ENCODE results near the gene TTLL5.

Gene TTLL5

GRCh38 chr14:75742867-75743266, 81.8 kb downstream of the TTLL5 start:
- DNase-seq (ENCODE audit: low read depth) = no peak

- no peak for DNase-seq (ENCODE audit: low read depth)
Measured at GRCh38 chr14:75747899-75748298, 86.9 kb downstream of the TTLL5 start.

- no peak for DNase-seq (ENCODE audit: low read depth)
Measured at GRCh38 chr14:75748336-75748735, 87.3 kb downstream of the TTLL5 start.

- peak; percentile 13 for DNase-seq (ENCODE audit: low read depth)
Measured at GRCh38 chr14:75751296-75751695, 90.2 kb downstream of the TTLL5 start.

GRCh38 chr14:75752086-75752485, 91.0 kb downstream of the TTLL5 start:
- no peak for DNase-seq (ENCODE audit: low read depth)

GRCh38 chr14:75752907-75753594, 92.0 kb downstream of the TTLL5 start:
- DNase-seq (ENCODE audit: low read depth) = no peak

- no peak for DNase-seq (ENCODE audit: low read depth)
Measured at GRCh38 chr14:75753696-75754095, 92.7 kb downstream of the TTLL5 start.

- DNase-seq (ENCODE audit: low read depth) = no peak
Measured at GRCh38 chr14:75757644-75758402, 96.8 kb downstream of the TTLL5 start.

- DNase-seq (ENCODE audit: low read depth) = no peak
Measured at GRCh38 chr14:75764020-75764419, 103.0 kb downstream of the TTLL5 start.

- peak; percentile 17 for DNase-seq (ENCODE audit: low read depth)
Measured at GRCh38 chr14:75769047-75769685, 108.1 kb downstream of the TTLL5 start.

GRCh38 chr14:75770635-75771034, 109.6 kb downstream of the TTLL5 start:
- no peak for DNase-seq (ENCODE audit: low read depth)

GRCh38 chr14:75771595-75771994, 110.5 kb downstream of the TTLL5 start:
- no peak for DNase-seq (ENCODE audit: low read depth)

- DNase-seq (ENCODE audit: low read depth) = no peak
Measured at GRCh38 chr14:75773046-75773445, 112.0 kb downstream of the TTLL5 start.

- DNase-seq (ENCODE audit: low read depth) = no peak
Measured at GRCh38 chr14:75781096-75781495, 120.0 kb downstream of the TTLL5 start.

- no peak for DNase-seq (ENCODE audit: low read depth)
Measured at GRCh38 chr14:75783184-75783583, 122.1 kb downstream of the TTLL5 start.

GRCh38 chr14:75783602-75784313, 122.7 kb downstream of the TTLL5 start:
- no peak for DNase-seq (ENCODE audit: low read depth)

- no peak for DNase-seq (ENCODE audit: low read depth)
Measured at GRCh38 chr14:75784314-75784686, 123.3 kb downstream of the TTLL5 start.

- no peak for DNase-seq (ENCODE audit: low read depth)
Measured at GRCh38 chr14:75793806-75794205, 132.8 kb downstream of the TTLL5 start.

GRCh38 chr14:75794615-75795038, 133.6 kb downstream of the TTLL5 start:
- peak; percentile 38 for DNase-seq (ENCODE audit: low read depth)

GRCh38 chr14:75800792-75801191, 139.7 kb downstream of the TTLL5 start:
- no peak for DNase-seq (ENCODE audit: low read depth)

GRCh38 chr14:75802486-75802885, 141.4 kb downstream of the TTLL5 start:
- DNase-seq (ENCODE audit: low read depth) = no peak

- DNase-seq (ENCODE audit: low read depth) = no peak
Measured at GRCh38 chr14:75803765-75804164, 142.7 kb downstream of the TTLL5 start.
